Thyroid gland (tissue), 4 donors: ENCODE data around the gene OPN1MW2.
"Not testable (repeated sequence)": the region's sequence is repeated elsewhere in the genome, so short reads cannot be mapped to it uniquely, and the experiment has no call there.

Source experiments
- CTCF ChIP-seq, 6 experiments: fragments of 200-600 bp in 3 of 6; fragments of 450-650 bp in 3 of 6; sonication (generic) in 3 of 6; IDR thresholded peaks; one replicate each; pipeline ENCODE4 v1.5.1; 2016 to 2019; ENCODE audit warnings: antibody characterized with exemption in 6 of 6, mild to moderate bottlenecking in 2 of 6, inconsistent platforms in 1 of 6, moderate library complexity in 1 of 6
- POLR2A ChIP-seq, 2 donors: fragments of 450-650 bp; IDR thresholded peaks; one replicate each; pipeline ENCODE4 v1.6.1; 2017; ENCODE audit warnings: antibody characterized with exemption in 2 of 2, mild to moderate bottlenecking in 2 of 2, moderate library complexity in 1 of 2

- not testable (repeated sequence) for TF ChIP-seq CTCF, POLR2A (IDR thresholded peaks at IDR 0.05)
These were observed 39.2 kb downstream of the OPN1MW2 start for GRCh38 chrX:154258711-154259110.
